H1 (cell line): ENCODE measurements around the gene SELENOV. TPM values are rescaled to one million over a fixed set of nuclear protein-coding genes. Genes with fewer than 3 reads are reported as not detected.

ENCODE experiments used
- CTBP2 ChIP-seq: IDR thresholded peaks from 2 replicates; pipeline ENCODE4 v1.7.0; 2011; ENCODE audit warnings: borderline replicate concordance, mild to moderate bottlenecking, moderate library complexity, mixed read lengths, low read length; ENCODE audit not compliant: insufficient read depth, insufficient read length
- EGR1 ChIP-seq: IDR thresholded peaks from 2 replicates; pipeline ENCODE4 v1.6.1; 2011; ENCODE audit warnings: low read depth, low read length, borderline replicate concordance
- SIRT6 ChIP-seq: IDR thresholded peaks from one replicate; pipeline ENCODE4 v1.7.1; 2012; ENCODE audit warnings: low read length, inconsistent platforms
- polyA plus RNA-seq, 7 experiments: library from polyadenylated mRNA; depleted of rRNA in 3 of 7; stranded (reverse) in 5 of 7; unstranded in 2 of 7; fragments of >200 nt in 5 of 7; fragments of 200-250 nt in 2 of 7; gene quantifications; 1 replicate in 5 of 7; 2 replicates in 1 of 7; 4 replicates in 1 of 7; pipeline versions ENCODE4 v1.2.1 to v1.2.3, GENCODE V29; 2011 to 2013; ENCODE audit warnings: missing spikeins in 2 of 7, mixed read lengths in 2 of 7
- total RNA-seq: library from RNA; stranded (reverse); fragmentation: NEBNext Ultra II Directional; extraction: Animal tissue kit (Norgen Biotek cat#: 25700); gene quantifications from 2 replicates; pipeline ENCODE4 v1.2.1, GENCODE V29; 2021

SELENOV gene
- total and polyA plus RNA-seq, 2 of the 8 experiments (the other 6 are each of a cell fraction or from before 2014, with no cell fraction given): 8.4 to 10.7 TPM

GRCh38 chr19:39516270-39516669, 1.3 kb downstream of the SELENOV start (continued):
- no peak for TF ChIP-seq CTBP2
- no peak for TF ChIP-seq EGR1
- TF ChIP-seq SIRT6: no peak
